Activated CD4-positive, alpha-beta T cell treated with anti-CD3 and anti-CD28 coated beads, Interleukin-10, Interleukin-2, amounts not matched to agents 100 ng/mL and 50 ng/mL, durations not matched to agents 16 hours and 8 hours (primary cell): ENCODE measurements around the gene BMP4.

Experiments used
- DNase-seq: peaks from one replicate; pipeline ENCODE4 v3.0.0-alpha.2; 2020

The BMP4 gene

GRCh38 chr14:53943751-53944083 lies 12.9 kb downstream of the BMP4 start:
- peak; percentile 38 for DNase-seq

- no peak for DNase-seq
Observed at GRCh38 chr14:53942970-53943750, 13.5 kb downstream of the BMP4 start.

- DNase-seq = no peak
Observed at GRCh38 chr14:53938136-53938837, 18.3 kb downstream of the BMP4 start.

- DNase-seq = no peak
Observed at GRCh38 chr14:53934778-53935414, 21.7 kb downstream of the BMP4 start.

- DNase-seq = no peak
Observed at GRCh38 chr14:53932966-53933365, 23.7 kb downstream of the BMP4 start.

- peak; percentile 10 for DNase-seq
Observed at GRCh38 chr14:53929871-53930715, 26.5 kb downstream of the BMP4 start.

GRCh38 chr14:53927171-53927570 lies 29.5 kb downstream of the BMP4 start:
- no peak for DNase-seq

GRCh38 chr14:53925201-53925766 lies 31.3 kb downstream of the BMP4 start:
- DNase-seq = no peak

- no peak for DNase-seq
Observed at GRCh38 chr14:53924753-53925152, 31.9 kb downstream of the BMP4 start.

GRCh38 chr14:53921027-53921426 lies 35.6 kb downstream of the BMP4 start:
- no peak for DNase-seq

- DNase-seq = no peak
Observed at GRCh38 chr14:53916239-53916638, 40.4 kb downstream of the BMP4 start.

GRCh38 chr14:53915364-53916014 lies 41.1 kb downstream of the BMP4 start:
- DNase-seq = no peak

- no peak for DNase-seq
Observed at GRCh38 chr14:53912021-53912420, 44.6 kb downstream of the BMP4 start.

- no peak for DNase-seq
Observed at GRCh38 chr14:53908416-53908815, 48.2 kb downstream of the BMP4 start.

- DNase-seq = no peak
Observed at GRCh38 chr14:53902307-53902706, 54.3 kb downstream of the BMP4 start.

GRCh38 chr14:53900499-53900898 lies 56.1 kb downstream of the BMP4 start:
- no peak for DNase-seq
